Measurements from ENCODE around the gene MINDY4.

The MINDY4 gene

DNA sequence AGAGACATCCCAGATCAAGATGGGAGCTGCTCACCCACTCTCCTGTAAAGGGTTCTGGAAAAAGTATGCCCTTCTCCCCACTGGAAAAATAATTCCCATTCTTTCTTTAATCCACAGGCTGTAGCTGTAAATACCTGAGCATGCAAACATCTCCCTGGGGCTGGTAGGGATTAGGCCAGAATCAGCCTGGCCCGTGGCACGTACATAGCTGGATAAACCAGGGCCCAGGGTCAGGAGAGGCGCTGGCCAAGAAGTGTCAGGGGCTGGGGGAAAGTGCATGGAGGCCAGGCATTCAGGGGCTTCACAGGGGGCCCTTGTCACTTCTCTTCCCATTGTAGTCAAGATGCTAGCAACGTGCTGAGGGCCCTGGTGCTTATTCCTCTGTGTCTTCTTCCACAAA is 109.7 kb downstream of the MINDY4 start:
- DNase-seq: no peak

DNA sequence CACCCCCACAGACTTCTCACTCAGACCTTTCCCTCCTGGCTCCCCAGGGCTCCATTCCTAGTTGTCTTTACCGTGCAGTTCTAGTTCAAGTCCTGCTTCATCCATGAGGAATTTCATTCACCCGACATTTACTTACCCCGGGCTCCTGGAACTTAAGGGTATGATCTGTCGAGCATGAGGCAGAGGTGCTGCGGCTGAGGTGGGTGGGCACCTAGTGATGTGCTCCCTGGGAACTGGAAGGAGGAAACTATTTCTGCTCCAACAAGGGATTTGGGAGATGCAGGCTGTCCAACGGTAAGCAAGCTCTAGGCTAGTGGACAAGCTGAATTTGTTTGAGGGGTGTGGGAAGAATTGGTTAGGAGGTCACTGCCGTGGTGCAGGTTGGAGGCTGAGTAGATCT is 110.2 kb downstream of the MINDY4 start:
- DNase-seq: no peak

DNA sequence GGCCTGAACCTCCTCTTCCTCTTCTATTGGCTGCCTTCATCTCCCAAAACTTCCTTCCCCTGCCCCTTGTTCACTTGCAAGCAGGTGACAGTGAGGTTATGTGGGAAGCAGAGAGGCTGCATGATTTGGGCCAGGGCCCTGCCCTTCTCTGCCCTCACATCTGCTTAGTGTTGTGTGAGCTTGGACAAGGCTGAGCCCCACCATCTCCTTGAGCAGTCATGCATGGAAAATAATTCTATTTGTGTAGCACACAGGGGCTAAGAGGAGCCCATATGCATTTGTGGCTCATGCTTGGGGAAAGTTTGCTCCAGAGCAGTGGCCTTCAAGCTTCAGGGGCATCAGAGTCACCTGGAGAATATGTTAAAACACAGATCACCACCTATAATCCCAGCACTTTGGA is 113.7 kb downstream of the MINDY4 start:
- no peak for DNase-seq

DNA sequence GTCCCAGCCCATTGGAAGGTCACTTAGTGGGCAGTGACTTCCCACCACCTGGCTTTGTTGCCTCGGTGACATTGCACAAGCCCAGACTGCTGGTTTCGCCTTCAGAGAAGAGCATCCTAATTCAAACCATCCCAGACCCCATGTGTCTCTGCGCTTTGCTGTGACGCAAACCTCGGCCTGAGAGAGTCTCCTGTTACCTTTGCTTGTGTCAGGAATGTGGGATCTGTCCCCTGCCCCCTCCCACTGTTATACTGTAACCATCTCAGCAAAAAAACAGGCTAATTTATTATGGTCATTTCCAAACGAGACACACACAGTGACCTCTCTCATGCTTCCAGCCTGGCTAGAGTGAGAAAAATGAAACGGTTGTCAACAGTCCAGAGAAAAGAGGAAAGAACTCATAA is 115.4 kb downstream of the MINDY4 start:
- no peak for DNase-seq

DNA sequence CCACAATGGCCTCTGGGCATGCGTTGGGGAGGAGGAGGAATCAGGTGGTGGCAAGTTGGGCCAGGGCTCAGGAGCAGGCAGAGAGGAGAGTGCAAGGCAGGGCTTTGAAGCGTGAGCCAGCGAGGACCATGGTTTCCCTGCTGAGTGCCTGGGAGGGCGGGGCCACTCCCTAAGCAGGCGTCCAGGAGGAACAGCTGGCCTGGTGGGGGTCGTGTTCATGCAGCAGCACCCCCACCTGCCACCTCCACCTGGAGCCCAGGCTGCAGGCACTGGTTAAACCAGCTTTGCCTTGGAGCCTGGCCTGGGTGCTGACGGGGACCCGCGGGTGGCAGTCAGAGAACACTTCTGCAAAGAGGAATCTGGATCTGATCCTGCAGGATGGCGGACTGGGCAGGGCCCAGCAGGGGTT is 116.3 kb downstream of the MINDY4 start:
- DNase-seq: no peak

DNA sequence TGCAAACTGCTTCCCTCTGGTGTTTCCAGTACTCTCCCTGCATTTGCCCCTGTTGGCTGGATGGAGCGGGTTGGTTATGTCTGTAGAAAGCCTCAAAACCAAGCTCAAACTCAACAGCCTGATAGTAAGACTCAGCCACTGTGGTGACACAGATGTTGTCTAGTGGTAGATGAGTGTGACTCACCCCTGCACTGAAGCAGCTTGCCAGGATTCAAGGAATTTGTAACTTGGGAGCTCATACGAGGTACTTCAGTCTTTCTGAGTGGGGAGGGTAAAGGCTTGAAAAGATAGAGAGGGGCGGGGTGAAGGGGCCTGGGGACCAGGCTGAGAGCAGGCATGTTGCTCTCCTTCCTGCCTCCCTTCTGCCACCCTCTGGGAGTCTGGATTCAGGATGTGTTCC is 117.5 kb downstream of the MINDY4 start:
- peak; percentile 47 for DNase-seq

DNA sequence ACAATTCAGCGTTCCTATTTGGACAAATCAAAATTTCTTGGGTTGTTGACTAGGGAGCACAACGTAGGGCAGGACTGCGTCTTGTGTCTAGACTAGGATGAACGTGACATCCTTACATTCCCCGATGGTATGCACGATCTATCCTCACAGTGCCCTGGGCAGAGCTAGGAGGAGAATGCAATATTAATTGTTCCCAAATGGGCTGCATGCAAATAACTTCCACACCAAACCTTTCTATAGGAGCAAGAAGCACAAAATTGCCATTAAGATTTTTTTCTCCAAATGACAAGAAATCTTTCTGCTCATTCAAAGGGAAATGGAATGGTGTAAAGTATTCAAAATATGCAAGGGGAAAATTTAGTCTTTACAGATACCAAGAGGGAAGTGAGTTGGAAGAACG is 119.0 kb downstream of the MINDY4 start:
- no peak for DNase-seq

DNA sequence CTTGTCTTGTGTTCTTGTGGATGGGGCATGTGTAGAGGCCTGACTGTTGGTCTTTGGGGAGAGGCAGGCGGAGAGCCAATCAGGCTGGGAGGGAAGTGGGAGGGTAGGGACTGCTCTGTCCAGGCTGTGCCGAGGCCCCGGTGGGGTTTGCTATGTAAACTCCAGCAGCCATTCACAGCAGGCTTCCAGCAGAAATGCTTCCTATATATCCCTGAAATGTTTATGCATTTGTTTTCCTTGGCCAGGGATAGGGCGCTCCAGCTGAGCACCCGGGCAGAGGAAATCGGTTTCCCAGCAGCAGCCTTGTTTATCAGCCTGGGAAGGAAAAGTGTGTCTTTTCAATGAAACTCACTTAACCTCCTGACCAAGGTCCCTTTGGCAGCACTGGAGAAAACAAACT is 122.1 kb downstream of the MINDY4 start:
- no peak for DNase-seq

DNA sequence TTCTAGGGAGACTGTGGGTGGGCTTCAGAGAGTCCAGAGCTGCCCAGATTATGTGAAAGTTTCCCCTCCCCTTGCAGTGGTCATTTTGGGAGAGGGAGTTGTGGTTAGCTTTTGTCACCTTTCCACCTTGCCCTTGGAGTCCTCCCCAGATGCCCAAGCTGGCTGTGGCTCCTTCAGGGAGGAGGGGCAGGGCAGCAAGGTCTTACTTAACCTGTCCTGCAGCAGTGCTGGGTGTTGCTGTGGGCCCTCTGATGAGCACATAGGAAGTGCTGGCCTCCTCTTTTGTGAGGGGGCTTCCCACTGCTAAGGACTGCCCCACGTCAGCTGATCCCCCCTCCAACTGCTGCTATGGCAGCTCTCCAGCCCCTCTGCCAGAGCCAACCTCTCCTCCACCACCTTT is 122.8 kb downstream of the MINDY4 start:
- DNase-seq: no peak

DNA sequence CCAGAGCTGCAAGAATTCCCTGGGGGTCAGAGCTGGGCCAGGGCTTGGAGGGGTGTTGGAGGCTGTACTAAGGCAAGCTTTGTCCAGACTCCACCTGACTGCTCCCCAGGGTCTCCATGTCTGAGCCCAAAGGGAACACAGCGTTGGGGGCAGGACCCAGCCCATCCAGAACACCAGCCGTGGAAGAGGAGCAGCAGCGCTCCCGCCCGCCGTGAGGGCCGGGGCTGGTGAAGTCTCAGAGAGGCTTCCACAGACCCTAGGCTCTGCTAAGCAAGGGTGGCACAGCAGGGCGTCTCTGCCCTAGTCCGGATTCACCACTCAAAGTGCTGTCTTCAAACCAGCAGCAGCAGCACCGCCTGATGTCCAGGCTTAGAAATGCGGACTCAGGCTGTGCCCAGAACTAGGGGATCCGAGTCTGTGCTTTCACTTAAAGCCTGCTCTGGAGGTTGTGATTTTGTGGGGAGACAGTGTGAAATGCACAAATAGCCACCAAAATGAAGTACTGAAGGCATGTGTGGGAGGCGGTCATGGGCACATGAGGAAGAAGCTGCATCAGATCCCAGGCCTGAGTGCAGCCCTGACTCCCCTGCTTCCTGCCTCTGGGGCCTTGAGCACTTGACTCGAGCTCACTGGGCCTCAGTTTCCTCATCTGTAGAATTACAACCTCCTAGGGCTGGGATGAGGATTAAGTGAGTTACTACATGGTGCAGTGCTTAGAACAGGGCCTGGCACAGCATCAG is 123.8 kb downstream of the MINDY4 start:
- peak; percentile 23 for DNase-seq

DNA sequence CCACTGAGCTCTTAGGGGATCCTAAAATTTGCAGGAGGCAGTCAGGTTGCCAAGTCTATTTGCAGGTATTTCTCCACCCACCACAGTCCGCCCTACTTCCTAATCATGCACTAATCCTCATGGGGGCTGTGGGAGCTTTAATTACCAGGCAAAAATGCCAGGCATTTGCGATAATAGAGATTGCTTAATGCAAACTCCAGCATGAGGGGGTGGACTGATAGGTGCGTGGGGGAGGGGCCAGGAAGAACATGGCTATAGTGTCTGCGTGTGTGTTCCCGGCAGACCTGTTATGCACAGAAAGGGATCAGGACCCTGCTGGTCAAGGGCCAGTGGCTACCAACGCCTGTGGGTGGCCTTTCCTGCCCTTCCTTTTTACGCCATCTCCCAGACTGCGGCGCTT is 124.8 kb downstream of the MINDY4 start:
- no peak for DNase-seq

DNA sequence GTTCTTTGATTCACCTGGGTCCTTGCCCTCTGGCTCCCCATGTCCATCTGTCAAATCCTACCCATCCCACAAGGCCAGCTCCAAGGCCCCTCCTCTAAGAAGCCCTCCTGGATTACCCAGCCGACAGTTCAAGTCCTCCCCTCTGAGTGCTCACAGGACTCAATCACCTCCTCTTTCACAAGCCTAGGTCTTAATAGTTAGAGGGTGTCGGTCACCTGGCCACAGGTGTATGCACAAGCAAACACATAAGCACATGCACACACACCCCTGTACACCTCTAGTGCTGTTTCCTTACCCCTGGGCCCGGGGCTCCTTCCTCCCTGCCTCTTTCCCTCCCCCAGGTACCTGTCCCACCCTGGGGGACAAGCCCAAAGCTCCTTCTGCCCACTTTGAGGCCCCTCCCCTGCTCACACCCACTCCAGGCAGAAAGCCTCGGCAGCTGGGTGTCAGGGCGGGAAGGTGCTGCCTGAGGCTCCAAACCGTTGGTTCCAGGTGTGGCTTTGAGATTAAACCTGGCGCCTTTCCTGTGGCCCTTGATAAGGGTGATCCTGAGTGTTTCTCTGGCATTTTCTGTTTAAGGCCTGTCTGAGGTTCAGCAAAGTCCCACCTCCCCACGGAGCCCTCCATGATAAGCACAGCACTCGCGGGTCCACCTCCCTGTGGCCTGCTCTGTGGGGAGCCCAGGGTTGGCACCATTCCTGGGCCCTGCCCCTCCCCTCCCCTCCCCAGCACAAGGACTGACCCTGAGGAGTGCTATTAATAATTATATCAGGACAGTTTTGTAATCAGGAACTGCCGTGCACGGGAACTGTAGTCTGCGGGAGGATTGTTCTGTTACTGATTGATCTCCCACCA is 125.8 kb downstream of the MINDY4 start:
- peak; percentile 26 for DNase-seq

DNA sequence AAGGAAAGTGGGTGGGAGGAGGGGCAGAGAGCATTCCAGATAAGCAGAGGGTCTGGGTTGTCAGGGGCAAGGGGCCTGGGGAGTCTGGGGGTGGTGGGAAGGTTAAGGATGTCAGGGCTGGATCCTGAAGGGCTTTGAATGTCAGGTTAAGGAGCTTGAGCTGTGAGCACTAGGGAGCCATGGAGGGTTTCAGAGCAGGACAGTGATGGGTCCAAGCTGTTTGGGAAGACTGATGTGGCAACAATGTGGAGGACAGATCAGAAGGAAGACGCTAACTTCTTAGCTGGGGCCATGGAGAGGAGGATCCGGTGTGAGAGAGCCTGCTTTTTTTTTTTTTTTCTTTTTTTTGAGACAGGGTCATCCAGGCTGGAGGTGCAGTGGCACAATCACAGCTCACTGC is 126.6 kb downstream of the MINDY4 start:
- no peak for DNase-seq

DNA sequence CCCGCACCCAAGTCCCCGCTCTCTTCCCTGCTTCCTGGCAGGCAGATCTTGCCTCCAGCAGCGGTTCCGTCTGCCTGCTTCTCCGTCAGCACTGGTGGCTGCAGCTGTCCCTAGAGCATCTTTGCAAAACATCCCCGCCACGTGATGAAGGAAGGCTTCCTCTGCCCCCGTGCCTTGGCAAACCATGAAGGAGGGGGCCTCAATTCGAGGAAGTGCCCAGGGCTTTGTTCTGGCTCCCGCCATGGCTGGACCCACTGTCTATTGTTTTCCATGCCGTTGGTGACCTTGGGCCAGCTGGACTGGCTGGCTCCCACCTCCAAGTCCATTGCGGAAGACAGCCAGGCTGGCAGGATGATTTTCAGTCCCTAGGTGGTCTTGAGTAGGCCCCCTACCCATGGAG is 127.2 kb downstream of the MINDY4 start:
- no peak for DNase-seq

DNA sequence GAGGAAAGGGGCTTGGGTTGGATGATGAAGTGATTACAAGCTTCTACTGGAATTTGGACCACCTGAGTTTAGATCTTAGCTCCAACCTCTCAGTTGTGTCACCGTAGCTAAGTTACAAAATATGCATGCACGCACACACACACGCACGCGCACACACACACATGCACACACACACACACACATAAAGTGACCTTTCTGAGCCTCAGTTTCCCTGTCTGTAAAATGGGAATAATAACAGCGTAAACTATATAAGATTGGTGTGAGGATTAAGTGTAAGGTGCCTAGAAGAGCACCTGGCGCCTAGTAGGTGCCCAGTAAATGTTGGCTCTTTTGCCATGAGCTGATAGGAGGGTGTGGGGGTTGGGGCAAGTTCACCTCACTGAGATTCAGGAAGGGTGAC is 127.8 kb downstream of the MINDY4 start:
- no peak for DNase-seq

DNA sequence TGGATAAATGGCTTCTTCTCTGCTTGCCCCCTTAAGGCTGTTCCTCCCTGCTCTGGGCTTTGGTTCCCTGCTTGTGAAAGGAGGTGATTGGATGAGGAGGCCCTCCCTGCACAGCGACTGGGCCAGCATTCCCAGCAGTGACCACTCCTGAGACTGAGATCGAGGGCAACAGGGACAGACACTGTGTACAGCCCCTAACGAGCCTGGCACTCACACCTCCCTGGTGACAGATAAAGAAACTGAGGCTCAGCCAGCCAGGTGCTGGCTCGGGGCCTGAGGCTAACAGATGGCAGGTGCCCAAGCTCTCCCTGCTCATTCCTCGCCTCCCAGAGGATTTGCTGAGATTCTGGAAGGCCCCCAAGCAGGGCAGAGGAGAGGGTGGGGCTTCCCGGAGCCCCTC is 128.4 kb downstream of the MINDY4 start:
- no peak for DNase-seq

DNA sequence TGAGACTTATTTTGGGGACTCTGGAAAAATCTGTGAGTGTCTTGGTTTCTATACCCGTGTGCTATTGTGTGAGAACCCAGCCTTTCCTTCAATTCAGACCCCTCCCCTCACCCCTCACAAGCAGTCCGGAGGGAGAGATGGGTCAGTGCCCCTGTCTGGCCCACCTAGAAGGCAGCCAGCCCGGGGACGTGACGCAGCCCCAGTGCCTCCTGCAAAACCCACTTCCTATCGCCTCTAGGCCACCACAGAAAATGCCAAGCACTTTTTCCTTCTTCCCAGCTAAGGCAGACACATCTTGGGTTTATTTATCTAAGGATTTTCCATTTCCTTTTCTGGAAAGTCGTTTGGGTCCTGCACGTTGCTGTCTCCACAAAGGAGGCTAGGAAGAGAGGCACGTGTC is 128.8 kb downstream of the MINDY4 start:
- no peak for DNase-seq

DNA sequence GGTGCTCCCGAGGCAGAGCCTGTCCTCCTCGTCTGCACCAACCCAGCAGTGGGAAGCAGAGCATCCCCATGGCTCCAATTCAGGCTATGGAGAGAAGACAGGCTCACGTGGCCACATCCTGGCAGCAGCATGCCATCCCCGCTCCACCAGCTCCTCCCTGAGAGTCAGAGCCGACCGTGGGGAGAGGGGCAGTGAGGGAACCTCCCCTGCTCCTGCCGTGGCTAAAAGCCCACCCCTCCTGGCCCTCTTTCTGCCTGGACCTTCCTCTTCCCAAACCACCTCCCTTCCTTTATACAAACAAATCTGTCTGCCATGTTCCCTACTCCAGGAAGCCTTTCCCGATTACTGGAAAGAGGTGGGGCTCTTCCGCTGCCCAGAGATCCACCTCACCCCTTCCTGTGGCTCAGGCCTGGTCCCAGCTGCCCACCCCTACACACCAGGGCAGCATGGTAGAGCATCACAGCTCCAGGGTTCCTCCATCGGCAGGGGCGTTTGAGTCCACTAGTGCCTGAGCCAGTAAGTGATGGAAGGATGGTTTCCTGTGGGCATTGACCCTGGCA is 129.7 kb downstream of the MINDY4 start:
- no peak for DNase-seq

DNA sequence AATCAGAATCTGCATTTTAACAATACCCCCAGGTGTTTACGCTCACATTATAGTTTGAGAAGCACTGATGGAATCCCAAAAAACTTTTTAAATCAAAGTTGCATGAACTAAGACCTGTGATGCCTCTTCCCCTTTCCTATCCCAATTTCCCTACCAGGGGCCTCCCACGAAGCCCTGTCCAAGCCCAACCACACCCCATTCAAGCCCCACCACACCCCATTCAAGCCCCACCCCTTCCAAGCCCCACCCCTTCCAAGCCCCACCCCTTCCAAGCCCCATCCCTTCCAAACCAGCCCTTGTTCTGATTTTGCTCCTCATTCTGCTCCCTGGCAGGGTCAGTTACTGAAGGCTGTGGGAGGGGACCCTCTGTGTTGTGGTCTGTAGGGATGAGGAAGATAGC is 130.6 kb downstream of the MINDY4 start:
- DNase-seq: no peak

DNA sequence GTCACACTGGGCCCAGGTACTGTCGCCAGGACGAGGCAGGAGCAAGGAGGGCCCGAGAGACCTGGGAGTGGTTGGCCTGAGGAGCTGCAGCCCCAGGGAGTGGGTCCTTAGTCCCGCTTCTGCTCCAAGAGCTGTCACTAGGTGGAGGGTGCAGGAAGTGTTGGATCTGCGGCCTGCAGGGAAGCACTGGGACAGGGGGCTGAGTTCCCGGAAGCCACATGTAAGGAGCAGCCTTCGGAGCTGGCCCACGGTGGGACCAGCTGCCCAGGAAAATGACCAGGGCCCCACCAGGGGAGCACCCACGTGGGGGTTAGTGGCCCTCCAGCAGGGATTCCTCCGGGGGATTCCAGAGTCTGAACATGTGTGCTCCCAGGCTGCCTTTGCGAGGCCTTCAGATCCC is 131.2 kb downstream of the MINDY4 start:
- no peak for DNase-seq

DNA sequence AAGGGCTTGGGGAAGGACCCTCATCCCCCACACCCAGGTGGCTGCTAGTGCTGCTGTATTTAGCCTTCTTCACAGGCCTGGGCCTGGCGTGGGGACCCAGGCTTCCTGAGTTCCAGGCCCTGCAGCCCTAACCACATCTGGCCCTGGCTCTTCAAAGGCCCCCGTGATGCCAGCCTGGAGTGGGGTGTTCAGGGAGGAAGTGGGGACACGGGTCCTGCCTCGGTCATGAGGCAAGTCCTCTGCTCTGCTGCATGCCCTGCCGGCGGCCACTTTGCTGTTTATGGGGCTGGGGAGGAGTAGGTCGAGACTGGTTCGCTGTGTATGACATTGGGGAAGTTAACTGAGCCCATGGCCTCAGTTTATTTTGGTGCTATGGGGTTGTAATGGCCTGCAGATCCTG is 131.9 kb downstream of the MINDY4 start:
- DNase-seq: no peak

DNA sequence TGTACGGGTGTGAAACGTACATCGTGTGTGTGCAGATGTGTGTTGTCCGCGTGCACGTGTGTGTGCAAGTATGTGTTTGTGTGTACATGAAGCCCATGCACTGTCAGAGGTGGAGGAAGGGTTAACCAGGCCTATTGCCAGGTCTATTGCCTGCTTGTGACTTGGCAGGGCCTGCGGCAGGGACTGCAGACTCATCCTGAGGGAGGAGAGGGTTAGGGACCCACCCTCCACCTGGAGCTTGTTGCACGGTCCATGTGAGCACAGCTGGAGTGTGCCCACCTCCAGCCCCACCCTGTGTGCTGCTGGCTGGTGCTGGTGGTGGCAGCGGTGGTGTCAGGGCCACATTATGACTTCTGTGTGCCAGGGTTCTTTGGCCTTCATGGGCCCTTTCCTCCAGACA is 133.3 kb downstream of the MINDY4 start:
- DNase-seq: no peak

DNA sequence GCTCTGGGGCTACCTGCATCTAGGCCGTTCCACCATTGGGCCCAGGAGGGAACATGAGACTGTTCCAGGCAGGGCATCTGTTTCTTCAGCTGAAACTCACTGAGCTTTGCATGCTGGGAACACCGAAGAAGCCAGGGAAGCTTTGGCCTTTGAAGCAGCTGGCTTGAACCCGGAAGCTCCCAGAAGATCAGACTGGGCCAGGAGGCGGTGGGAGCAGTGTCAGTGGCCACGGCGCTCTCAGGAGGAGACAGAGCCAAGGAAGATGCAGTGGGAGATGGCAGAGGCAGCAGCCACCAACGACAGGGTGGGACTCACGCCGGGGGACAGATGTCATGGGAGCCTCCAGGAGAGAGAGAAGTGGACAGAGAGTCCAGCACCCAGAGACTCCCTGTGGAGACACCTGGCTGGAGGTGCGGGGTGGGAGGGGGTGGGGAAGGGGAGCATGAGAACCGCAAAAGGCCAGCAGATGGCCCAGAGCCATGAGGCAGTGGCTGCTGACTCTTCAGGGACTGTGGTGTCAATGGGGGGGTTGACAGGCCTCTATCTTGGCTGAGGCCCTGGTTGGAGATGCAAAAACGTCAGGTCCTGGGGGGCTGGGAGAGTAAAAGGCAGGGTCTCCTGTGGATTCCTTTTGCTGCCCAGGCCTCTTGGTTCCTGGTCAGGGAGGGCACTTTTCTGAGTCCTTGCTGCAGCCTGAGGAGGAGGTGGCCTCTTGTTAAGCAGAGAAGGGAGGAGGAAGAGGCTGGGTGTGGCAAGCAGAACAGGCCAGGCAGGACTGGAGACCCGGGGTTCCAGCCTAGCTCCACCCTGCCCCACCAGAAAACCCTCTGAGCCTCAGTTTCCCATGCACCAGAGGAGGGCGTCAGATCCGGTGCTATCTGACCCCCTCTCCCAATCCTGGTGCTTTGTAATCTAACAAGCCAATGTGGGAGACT is 134.1 kb downstream of the MINDY4 start:
- no peak for DNase-seq

Measured in DMS53 (cell line).